Colon (tissue), 2 donors: ENCODE data around the gene OR52N2.

Source experiments
- FAIRE-seq: peaks from 2 replicates; lab custom pipeline; 2012; peaks lifted over from hg19 to GRCh38; lab: Jason Lieb, UNC
- donor health status: control.
- donor health status: control.

Gene OR52N2

DNA sequence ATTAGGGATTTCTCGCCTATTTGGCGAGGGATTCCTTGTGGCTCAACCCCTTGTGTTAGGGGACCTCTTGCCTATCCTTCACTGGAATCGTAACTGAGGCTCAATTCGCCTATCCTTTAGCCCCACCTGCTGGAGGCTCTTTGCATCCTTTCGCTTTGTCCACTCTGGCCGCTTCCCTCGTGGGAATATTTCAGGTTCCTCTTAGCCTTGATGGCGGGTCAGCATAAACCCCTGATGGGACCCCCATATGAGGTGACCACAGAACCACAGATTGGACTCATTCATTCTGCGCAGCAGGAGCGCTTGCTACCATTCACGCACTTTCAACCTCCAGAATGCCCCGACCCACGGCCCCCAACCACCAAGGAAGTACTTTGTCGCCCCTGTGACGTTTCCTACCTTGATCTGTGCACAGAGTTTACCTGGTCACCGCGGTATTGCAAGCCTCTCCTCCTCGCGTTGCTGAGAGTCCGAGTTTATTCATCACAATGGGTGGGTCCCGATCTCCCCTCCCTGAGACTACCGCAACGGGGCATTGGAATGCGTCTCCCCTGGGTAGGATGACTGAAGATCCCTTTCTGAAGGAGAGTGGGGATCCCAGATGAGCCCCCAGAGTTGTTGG lies at the start of gene OR52N2:
OR52N2 (plus strand) TSS at position 425 of the 622 bp plus-strand sequence. CDS start 11,412 bp downstream, outside the sequence.
- no peak for FAIRE-seq

DNA sequence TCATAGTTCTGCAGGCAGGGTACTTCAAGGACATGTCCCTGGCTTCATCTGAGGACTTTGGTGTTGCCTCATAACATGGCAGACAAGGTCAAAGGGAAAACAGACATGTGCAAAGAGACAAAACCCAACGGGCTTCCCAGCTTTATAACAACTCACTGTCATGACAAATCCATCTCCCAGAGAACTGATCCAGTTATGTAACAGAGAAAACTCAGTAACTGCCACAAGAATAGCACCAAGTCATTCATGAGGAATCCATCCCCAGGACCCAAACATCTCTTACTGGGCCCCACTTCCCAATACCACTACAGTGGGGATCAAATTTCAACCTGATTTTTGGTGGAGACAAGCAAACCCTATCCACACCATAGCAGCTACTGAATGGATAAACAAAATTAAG lies 41.7 kb upstream of the OR52N2 start:
- no peak for FAIRE-seq

DNA sequence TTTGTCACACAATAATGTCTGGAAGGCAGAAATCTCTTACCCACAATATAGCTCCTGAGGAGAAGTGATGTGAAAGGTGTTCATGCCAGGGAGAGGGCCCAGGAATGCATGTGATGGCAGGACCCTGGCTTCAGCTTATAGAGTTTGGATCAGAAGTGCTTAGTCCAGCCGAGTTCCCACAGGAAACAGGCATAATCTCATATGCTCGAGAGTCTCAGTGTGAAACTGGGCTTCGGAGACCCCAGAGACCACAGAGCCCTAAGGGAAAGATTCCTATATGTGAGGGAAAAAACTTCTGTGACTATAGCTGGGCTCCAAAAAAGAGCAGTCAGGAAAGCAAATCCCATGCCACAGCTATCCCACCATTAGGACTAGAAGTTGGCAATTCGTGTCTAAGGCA lies 25.5 kb upstream of the OR52N2 start, which contains the start of gene OR52N5:
OR52N5 (minus strand) TSS at position 101 of the 400 bp plus-strand sequence. CDS start 4,721 bp downstream, outside the sequence.
- no peak for FAIRE-seq

DNA sequence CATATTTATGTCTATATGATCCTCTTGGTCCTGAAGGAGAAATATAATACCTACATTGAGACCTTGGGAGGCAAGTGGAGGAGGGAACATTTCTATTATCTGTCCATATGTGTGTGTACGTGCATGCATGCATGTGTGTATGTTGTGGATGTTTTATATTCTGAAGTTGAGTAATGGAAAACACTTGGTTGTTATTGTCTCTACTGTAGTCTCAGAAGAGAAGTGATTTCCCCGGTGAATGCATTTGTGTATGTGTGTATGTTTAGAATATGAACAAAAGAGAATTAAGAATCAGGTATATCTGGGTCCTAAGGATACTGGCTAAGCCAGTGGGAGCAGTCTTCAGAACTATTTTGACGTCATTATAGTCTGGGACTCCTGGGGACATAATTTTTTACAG lies 17.6 kb upstream of the OR52N2 start, which contains the start of gene OR52N1:
OR52N1 (minus strand) TSS at position 101 of the 400 bp plus-strand sequence. CDS start 2,449 bp downstream, outside the sequence.
- no peak for FAIRE-seq

DNA sequence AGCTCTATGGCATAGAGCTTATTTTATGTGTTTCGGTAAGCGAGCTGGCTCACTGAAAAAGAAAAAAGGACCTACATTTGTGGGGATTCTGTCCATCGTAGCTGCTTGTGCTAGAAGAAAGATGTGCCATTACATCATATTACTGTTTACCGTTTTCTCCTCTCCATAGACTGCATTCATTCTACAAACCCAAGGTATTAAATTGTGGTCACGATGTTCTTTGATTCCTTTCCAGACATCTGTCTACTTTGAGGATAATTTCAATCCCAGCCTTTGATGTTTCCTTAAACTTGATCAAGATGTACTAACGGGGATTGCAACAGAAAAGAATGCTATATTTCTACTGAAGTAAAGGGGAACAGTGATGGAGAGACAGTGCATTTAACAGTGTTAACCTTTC lies 12.2 kb upstream of the OR52N2 start:
- no peak for FAIRE-seq

DNA sequence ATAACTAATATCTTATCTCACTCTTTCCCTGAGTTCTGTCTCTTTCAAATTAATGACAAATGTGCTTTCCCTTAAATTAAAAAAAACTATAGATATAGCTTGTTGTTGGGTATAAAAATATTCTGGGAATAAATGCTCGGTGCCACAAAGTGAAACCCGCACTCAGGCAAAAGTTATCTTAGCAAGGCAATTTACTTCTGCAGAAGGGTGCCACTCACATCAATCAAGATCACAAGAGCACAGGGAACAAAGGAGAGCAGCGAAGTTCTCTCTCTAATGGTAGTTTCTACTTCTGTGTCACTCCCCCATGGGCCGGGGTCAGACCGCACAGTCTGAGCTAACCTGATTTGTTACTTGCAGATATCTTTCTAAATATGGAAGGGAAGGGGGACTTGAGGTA lies 4.7 kb upstream of the OR52N2 start:
- no peak for FAIRE-seq

DNA sequence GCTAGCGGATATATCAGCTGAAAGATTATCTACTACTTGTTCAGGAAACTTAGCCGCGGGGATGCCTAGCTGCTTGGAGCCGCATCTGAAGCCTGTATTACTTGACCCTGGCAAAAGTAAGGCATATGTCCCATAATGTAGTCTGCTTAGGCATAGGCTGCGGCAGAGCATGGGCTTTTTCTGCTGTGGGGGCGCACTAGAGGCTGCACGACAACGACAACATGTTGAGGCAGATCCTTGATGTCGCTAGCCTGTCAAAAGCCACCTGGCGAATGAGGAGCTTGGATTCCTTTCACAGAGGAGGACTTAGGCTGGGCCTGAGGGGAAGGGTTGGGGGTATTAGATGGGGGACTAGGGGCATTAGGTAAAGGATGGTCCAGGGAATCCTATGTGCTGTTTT lies 1.1 kb upstream of the OR52N2 start:
- no peak for FAIRE-seq

DNA sequence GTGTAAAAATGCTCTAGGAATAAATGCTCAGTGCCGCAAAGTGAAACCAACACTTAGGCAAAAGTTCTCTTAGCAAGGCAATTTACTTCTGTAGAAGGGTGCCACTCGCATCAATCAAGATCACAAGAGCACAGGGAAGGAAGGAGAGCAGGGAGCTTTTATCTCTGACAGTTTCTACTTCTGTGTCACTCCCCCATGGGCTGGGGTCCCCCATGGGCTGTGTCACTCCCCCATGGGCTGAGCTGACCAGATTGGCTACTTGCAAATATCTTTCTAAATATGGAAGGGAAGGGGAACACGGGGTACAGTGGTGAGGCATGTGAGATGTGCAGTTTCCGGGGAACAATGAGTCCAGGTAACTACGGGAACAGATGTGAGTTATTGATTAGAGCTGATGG lies 397 bp downstream of the OR52N2 start:
- FAIRE-seq: no peak

DNA sequence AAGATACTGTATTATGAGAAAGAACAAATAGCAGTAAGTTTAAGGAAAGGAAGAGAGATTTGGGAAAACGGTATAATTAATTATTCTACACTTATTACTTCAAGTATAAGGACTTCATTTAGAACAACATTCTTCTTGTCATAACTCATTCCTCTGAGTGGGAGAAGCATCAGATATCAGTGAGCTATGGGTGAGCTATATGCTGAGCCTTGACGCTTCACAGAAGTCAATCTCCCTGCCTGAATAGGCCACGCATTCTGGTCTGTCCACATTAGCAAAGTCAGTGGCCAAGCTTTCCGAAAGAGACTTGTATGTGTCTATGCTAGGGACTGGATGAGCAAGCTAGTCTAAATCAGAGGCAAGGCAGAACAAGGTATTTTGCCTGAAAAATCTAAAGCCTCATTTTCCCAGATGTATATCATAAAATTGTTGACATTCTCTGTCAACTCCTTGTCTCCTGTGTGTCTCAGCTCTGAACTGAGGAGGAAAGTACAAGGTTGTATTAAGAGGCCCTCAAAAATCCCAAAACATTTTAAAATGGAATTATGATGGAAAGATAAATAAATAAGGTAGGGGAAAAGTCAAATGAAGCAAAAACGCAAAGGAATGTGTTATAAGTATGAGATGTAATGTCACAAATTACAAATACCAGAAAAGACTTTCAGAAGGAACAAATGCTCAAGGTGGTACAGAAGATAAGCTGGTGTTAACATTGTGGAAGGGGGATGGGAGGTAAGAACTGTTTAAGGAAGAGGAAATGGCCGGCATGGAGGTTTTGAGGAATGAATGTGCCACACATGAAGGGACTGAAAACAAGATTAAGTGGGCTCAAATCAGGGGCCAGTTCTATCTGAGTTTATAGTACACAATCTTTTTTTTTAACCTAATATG lies 1.4 kb downstream of the OR52N2 start:
- no peak for FAIRE-seq

DNA sequence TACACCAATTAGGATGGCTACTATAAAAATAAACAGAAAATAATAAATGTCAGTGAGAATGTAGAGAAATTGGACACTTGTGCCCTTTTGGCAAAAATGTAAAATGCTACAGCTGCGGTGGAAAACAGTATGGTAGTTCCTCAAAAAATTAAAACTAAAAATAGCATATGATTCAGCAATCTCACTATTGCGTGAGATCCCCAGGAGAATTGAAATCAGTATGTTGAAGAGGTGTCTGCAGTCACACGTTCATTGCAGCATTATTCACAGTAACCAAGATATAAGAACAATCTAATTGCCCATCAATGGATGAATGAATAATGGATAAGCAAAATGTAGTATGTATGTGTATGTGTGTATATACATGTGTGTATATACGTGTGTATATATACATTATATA lies 6.8 kb downstream of the OR52N2 start:
- no peak for FAIRE-seq

DNA sequence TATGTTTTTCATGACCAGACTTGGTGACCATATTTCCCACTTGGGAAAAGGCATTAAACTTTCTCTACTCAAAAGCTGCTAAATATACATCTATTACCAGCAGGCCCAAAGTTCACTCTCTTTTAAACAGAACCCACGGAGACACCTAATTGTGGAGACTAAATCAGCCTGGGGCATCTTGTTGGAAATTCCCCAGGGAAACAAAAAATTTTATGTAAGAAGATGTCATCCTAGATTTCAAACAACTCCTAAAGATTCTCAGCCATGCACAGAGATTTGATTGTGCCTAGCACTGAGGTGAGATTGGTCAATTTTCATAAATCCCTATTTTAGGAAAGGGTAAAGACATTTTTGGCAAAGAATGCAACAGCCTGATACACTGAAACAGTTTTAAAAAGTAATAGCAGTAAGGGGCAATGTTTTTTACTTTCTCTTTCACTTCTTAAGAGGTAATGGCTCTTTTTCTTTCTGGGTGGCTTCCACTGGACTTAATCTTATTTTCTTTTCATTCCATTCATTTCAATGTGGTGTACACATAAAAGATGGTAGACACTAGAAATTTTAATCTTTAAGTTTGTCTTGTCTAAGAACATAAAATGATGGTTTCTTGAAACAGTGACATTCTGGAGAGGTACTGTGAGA lies 9.6 kb downstream of the OR52N2 start:
- no peak for FAIRE-seq

DNA sequence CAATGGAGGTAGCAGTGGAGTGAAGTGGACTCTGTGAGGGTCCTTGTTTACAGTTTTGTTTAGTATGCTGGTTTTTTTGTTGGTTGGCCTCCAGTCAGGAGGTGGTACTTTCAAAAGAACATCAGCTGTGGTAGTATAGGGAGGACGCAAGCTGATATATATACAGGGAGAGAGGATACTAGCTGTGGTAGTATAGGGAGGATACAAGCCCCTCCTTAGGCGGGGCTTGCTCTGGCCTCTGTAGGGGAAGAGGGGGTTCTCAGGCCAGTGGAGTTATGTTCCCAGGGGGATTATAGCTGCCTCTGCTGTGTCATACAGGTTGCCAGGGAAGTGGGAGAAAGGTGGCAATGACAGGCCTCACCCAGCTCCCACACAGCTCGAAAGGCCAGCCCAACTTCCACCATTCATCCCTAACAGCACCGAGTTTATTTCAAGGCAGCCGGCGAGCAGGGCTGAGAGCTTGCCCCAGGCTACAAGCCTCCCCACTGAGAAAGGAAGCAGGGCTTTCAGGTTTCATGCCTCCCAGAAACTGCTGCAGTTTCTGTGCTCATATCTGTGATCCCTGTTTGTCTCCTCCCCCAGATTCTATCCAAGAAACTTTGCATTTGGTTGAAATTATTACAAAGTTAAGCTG lies 22.6 kb downstream of the OR52N2 start:
- no peak for FAIRE-seq

DNA sequence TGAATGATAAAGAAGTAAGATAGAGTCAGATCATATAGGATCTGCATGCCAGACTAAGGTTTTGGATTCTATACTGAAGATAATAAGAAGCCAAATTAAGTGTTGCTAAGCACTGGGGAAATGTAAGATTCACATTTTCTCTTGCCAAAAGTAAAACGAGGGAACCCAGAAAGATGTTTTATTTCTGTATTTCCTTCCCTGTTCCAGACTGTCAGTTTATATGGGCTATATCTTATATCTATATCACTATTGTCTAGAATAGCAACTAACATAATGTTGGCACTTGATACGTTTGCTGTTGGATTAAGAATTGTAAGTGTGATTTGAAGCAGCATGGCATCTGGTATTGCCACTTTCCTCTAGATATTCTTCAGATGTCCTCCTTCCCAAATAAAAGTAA lies 24.7 kb downstream of the OR52N2 start:
- FAIRE-seq: no peak

DNA sequence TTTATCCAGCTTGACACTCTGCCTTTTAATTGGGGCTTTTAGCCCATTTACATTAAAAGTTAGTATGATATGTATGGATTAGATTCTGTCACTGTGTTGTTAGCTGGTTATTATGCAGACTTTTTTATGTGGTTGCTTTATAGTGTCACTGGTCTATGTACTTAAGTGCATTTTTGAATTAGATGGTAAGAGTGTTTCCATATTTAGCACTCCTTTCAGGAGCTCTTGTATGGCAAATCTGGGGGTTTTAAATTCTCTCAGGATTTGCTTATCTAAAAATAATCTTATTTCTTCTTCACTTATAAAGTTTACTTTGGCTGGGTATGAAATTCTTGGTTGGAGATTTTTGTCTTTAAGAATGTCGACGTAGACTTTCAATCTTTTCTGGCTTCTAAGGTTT lies 29.0 kb downstream of the OR52N2 start:
- FAIRE-seq: no peak

DNA sequence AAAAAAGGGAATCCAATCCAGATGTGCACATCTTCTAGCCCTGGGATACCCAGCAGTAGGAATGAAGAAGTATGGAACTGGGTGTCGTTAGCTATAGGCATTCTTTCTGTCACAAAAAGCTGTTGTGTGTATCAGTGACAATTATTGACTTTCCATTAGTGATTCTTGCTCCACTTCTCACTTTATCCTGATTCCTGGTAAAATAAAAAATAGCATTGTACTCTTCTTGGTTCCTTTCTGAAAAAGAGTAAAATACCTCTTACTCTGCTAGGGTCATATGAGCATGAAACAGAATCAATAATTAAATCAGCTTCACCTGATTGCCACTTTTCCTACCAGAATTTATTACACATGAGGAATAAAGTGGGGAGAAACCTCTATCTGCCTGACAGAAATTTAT lies 33.1 kb downstream of the OR52N2 start, which contains the start of gene OR52E6:
OR52E6 (minus strand) TSS at position 101 of the 400 bp plus-strand sequence; CDS start at position 101, 0 bp downstream.
- FAIRE-seq: no peak

DNA sequence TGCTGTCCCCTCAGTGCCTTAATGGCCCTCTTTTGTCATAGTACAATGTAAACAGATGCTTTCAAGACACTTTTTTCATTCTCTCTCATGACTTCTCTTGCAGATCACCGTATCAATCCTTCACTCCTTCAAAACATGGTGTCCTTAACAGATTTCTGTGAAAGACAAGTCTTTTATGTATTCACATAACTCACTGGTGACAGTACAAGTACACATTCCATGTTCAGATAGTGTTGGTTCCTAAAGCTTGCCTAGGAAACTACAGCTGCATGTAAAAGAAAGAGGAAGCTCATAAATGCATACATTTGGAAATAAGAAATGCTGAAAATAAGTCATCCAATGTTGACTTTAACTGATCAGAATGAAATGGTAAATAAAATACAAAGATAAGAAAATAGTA lies 38.0 kb downstream of the OR52N2 start:
- no peak for FAIRE-seq

DNA sequence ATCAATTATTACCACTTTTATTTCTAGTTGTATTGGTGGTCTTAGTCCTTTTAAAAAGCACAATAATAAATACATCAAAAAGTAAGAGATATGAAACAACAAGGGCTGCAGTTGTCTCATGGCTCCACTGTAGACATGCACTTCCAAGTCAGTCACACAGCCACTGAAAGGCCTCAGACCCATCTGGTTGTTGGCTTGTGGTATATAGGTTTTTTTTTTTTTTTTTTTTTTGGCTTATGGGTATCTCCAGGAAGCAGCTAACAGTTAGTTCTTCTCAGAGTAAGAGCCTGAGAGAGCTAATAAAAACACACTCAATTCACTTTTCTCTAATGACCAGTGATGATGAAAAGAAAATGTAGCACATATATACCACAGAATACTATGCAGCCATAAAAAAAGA lies 39.0 kb downstream of the OR52N2 start:
- FAIRE-seq: no peak

DNA sequence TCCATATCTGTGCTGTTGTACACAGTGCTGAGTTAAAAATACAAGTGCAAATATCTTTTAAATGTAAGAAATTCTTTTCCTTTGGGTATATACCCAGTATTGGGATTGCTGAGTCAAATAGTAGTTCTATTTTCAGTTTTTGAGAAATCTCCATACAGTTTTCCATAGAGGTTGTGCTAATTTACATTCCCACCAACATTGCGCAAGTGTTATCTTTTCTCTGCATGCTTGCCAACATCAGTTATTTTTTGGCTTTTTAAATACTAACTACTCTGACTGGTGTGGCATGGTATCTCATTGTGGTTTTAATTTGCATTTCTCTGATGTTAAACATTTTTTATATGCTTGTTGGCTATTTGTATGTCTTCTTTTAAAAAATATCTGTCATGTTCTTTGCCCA lies 42.3 kb downstream of the OR52N2 start:
- no peak for FAIRE-seq

DNA sequence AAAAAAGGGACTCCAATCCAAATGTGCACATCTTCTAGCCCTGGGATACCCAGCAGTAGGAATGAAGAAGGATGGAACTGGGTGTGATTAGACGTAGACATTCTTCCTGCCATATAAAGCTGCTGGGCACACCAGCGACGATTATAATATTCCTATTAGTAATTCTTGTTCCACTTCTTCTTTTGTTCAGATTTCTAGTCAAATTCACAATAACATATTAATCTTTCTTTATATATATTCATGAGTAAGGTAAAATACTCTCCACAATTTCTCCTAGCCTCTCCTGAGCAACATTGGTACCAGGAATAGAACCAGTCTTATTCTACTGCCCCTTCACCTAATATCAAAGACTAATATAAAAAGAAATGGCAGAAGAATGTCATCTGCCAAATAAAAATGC lies 48.9 kb downstream of the OR52N2 start, which contains the start of gene OR52E8:
OR52E8 (minus strand) TSS at position 101 of the 400 bp plus-strand sequence; CDS start at position 101, 0 bp downstream.
- FAIRE-seq: no peak

DNA sequence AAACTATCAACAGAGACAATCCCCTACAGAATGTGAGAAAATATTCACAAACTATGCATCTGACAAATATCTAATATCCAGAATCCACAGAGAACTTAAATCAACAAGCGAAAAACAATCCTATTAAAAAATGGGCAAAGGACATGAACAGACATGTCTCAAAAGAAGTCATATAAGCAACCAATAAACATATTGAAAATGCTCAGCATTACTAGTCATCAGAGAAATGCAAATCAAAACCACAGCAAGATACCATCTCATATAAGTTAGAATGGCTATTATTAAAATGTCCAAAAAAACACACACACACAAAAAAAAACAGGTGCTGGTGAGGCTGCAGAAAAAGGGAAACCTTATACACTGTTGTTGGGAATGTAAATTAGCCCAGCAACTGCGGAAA lies 57.1 kb downstream of the OR52N2 start:
- no peak for FAIRE-seq
